GM18508 (cell line): Measurements from ENCODE around the gene MORN1.

Experiments used
- ATAC-seq: cut with Tn5 transposase; IDR thresholded peaks from one replicate; pipeline ENCODE4 v1.9.1; 2021; ENCODE audit warnings: moderate number of reproducible peaks; ENCODE audit not compliant: insufficient read depth, unreplicated experiment

Gene MORN1

GRCh38 chr1:2406451-2407041 lies 15.2 kb upstream of the MORN1 start:
- ATAC-seq, result no peak

- no peak for ATAC-seq
These were observed 14.4 kb upstream of the MORN1 start for GRCh38 chr1:2405588-2406295.

- ATAC-seq, result no peak
These were observed 13.6 kb upstream of the MORN1 start for GRCh38 chr1:2404890-2405511.

GRCh38 chr1:2404142-2404889 lies 13.0 kb upstream of the MORN1 start:
- ATAC-seq, result no peak

GRCh38 chr1:2403273-2403672 lies 11.9 kb upstream of the MORN1 start:
- no peak for ATAC-seq

GRCh38 chr1:2402420-2402819 lies 11.1 kb upstream of the MORN1 start:
- no peak for ATAC-seq

GRCh38 chr1:2400950-2401649 lies 9.7 kb upstream of the MORN1 start:
- no peak for ATAC-seq

- no peak for ATAC-seq
These were observed 9.2 kb upstream of the MORN1 start for GRCh38 chr1:2400576-2400909.

GRCh38 chr1:2399890-2400575 lies 8.7 kb upstream of the MORN1 start:
- no peak for ATAC-seq

- ATAC-seq, result no peak
These were observed 7.5 kb upstream of the MORN1 start for GRCh38 chr1:2398871-2399270.

- no peak for ATAC-seq
These were observed 5.8 kb upstream of the MORN1 start for GRCh38 chr1:2397007-2397679.

- no peak for ATAC-seq
These were observed 5.1 kb upstream of the MORN1 start for GRCh38 chr1:2396476-2396875.

- ATAC-seq, result no peak
These were observed 4.7 kb upstream of the MORN1 start for GRCh38 chr1:2396059-2396458.

- no peak for ATAC-seq
These were observed 3.9 kb upstream of the MORN1 start for GRCh38 chr1:2395245-2395644.

- ATAC-seq, result no peak
These were observed 3.4 kb upstream of the MORN1 start for GRCh38 chr1:2394761-2395160.

GRCh38 chr1:2394220-2394619 lies 2.9 kb upstream of the MORN1 start:
- no peak for ATAC-seq

- no peak for ATAC-seq
These were observed 2.1 kb upstream of the MORN1 start for GRCh38 chr1:2393471-2393877.

GRCh38 chr1:2392686-2393085 lies 1.3 kb upstream of the MORN1 start:
- ATAC-seq, result no peak

- no peak for ATAC-seq
These were observed 666 bp upstream of the MORN1 start for GRCh38 chr1:2391931-2392509.
